SKM-1 (cell line): ENCODE results near the gene NVL.
"Not testable (repeated sequence)": the region's sequence is repeated elsewhere in the genome, so short reads cannot be mapped to it uniquely, and the experiment has no call there.

ENCODE experiments used
- DNase-seq: peaks from one replicate; lab custom pipeline; 2025; ENCODE audit not compliant: unreplicated experiment; lab: John Stamatoyannopoulos, UW

Gene NVL

DNA sequence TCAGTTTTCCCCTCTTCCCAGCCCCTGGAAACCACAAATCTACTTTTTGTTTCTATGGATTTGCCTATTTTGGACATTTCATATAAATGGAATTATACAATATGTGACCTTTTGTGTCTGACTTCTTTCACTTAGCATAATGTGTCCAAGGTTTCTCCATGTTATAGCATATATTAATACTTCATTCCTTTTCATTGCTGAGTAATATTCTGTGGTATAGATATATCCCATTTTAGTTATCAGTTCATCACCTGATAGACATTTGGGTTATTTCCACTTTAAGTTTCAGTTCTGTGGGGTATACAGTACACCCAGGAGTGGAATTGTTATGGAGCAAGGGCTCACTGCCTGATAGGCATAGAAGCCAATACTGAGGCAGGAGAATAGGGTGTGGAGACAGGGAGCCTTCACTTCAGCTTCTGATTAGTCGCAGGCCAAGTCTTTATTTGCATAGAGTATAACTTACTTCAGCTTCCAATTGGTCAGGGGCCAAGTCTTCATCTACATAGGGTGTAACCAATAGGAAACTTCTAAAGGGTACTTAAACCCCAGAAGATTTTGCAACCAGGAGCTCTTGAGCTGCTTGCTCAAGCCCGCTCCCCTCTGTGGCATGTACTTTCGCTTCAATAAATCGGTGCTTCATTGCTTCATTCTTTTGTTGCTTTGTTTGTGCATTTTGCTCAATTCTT lies 8.3 kb upstream of the NVL start:
- DNase-seq, result no peak

DNA sequence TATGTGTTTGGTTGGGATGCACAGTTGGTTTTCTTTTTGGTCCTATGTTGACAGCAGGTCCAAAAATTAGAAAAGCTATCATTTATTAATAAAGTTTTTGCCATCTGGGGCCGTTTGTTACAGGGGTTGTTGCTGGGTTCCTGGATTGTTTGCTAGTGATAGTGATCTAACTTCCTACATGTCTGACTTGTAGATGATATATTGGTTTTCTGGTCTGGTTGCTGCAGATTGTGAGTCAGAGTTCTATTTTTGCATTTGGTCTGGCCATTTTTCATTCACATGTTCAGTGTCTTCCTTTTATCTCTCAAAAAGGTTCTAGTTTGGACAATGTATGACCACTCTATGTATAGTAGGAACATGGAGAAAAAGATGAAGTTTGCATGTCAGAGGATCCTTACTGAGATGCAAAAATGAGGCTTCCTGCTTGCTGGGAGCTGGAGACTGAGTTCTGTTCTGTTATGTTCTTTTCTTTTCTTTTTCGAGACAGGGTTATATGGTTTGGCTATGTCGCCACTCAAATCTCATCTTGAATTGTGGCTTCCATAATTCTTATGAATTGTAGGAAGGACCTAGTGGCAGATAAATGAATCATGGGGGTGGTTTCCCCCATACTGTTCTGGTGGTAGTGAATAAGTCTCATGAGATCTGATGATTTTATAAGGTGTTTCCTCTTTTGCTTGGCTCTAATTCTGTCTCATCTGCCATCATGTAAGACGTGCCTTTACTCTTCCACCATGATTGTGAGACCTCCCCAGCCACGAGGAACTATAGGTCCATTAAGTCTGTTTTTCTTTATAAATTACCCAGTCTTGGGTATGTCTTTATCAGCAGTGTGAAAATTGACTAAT lies 4.2 kb upstream of the NVL start:
- peak; percentile 26 for DNase-seq

DNA sequence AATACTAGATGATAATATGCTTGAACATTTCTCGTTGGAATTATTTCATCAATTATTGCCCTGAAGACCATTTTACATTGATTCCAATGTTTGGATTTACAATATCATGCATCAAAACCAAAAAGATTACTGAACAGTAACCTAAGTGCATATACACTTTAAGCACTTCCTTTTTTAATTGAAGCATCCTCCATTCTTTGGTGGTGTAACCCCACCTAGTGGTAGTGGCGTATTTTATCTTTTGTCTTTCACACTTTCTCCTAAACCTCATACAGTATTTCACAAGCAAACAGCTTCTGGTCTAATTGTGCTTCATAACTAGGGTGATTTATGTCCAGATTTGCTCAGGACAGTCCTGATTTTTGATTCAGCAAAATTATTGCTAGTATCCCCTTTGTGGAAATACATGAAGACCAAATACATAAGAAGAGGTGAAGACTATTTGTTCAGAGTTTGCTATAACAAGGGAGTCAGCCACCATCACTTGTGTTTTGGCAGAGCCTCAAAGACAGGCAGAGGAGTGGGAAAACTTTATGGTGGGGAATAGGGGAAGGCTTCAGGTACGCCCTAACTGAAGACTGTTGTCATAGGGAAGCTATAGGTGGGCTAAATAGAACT lies 3.4 kb upstream of the NVL start:
- DNase-seq, result peak; percentile 90

- DNase-seq, result no peak
Observed at GRCh38 chr1:224331824-224332223, 1.9 kb upstream of the NVL start.

DNA sequence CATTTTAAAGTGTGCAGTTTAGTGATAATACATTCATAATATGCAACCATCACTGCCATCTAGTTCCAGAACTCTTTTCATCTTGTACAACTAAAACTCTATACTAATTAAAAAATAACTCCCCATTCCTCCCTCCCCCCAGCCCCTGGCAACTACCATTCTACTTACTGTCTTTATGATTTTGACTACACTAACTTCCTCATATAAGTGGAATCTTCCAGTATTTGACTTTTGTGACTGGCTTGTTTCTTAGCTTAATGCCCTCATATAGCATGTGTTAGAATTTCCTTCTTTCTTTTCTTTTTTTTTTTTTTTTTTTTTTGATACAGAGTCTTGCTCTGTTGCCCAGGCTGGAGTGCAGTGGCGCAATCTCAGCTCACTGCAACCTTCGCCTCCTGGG lies 1.4 kb upstream of the NVL start:
- DNase-seq, result no peak

DNA sequence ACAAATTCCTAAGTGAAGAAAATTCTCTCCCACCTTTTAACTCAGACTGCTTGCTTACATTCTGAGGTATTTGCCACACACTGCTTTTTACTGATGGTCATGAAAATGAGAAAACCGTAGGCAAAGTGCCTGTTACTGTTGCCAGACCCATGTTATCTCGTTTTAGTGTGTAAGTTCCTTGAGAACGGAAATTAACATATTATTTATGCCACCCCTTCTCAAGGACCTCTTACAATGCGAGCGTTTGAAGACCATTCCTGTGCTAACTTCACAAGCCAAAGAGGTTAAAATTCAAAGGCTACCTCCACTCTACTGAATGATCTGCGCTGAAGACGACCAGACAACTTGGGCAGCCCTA lies 509 bp downstream of the NVL start:
- no peak for DNase-seq

GRCh38 chr1:224328644-224329043 lies 1.3 kb downstream of the NVL start:
- DNase-seq, result no peak

- no peak for DNase-seq
Observed at GRCh38 chr1:224325959-224326358, 4.0 kb downstream of the NVL start.

GRCh38 chr1:224321706-224322105 lies 8.3 kb downstream of the NVL start:
- no peak for DNase-seq

DNA sequence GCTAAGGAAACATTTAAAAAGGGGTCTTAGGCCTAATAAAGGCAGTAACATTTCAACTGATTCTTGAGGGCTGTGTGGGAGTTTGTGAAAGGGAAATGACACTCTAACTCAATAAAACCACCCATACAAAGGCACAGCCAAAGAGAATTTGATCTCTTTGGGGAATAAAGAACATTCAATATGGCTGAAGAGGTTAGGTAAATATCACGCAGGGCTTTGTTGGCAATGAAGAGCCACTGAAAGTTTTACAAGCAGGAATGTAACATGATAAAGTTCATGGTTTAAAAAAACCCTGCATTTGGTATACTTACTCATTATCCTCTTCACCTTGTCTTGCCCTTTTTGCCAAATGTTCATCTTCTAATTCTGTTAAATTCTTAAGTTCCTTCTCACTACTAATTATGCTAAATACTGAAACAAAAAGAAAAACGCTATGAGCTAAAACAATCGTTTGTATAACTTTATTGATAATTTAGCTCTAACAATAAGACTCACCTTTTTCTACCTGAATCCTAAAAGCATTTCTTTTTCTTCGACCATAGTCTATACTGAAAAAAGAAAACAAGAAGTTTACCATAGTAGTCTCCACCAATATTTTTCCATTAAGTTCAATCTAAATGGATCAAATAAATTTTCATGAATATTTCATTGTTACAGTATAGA lies 12.5 kb downstream of the NVL start:
- DNase-seq, result no peak

DNA sequence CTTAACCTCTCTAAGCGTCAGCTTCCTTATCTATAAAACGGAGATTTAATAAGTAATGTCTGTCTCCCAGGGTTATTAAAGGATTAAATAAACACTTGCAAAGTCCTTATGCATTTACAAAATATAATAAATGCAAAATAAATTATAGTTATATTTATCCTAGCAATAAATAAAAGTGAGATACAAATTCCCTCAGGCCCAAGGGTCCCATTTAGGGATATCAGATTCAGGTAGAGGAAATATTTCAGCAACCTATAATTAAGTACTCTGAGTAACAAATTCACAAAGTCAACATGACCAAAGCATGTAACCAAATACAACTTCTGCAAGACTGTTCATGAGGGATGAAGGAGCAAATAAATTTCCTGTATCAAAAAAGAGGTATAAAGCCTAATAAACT lies 17.9 kb downstream of the NVL start:
- no peak for DNase-seq

GRCh38 chr1:224311503-224311902 lies 18.5 kb downstream of the NVL start:
- DNase-seq, result not testable (repeated sequence)

GRCh38 chr1:224308064-224308463 lies 21.9 kb downstream of the NVL start:
- DNase-seq, result no peak

DNA sequence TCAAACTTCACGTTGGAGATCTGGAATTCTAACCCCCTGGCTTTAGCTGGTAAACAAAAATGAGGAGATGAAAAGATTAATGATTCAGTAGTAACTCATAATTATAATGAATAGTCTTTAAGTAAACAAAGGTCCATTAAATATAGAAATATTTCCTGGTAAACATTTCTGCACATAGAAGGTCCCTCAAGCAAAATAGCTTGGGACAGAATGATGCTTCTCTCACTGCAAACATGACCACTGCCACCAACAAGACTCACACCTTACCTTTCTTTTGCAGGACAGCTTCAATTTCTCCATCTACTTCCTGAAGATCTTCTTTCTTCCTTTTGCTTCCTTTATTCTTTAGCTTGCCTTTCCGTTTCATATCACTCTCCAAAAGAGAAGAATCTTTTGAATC lies 25.2 kb downstream of the NVL start:
- DNase-seq, result no peak

GRCh38 chr1:224302947-224303346 lies 27.0 kb downstream of the NVL start:
- DNase-seq, result no peak

- DNase-seq, result no peak
Observed at GRCh38 chr1:224301391-224301790, 28.6 kb downstream of the NVL start.

DNA sequence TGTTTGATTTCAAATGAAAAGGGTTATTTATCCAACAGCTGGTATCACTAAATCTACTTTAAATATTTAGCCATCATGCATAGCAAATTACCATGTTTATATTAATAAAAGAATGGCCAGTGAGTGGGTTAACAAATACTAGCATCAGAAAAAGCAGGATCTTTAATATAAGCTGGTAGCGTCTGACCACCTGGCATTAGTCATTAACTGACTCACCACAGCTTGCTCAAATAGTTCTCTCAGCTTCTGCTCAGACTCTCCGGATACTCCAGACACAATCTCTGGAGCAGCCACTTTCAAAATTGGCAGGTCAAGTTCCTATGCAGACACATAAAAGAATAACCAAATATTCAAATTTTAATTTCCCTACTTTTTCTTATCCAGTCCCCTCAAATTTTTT lies 29.6 kb downstream of the NVL start:
- no peak for DNase-seq

DNA sequence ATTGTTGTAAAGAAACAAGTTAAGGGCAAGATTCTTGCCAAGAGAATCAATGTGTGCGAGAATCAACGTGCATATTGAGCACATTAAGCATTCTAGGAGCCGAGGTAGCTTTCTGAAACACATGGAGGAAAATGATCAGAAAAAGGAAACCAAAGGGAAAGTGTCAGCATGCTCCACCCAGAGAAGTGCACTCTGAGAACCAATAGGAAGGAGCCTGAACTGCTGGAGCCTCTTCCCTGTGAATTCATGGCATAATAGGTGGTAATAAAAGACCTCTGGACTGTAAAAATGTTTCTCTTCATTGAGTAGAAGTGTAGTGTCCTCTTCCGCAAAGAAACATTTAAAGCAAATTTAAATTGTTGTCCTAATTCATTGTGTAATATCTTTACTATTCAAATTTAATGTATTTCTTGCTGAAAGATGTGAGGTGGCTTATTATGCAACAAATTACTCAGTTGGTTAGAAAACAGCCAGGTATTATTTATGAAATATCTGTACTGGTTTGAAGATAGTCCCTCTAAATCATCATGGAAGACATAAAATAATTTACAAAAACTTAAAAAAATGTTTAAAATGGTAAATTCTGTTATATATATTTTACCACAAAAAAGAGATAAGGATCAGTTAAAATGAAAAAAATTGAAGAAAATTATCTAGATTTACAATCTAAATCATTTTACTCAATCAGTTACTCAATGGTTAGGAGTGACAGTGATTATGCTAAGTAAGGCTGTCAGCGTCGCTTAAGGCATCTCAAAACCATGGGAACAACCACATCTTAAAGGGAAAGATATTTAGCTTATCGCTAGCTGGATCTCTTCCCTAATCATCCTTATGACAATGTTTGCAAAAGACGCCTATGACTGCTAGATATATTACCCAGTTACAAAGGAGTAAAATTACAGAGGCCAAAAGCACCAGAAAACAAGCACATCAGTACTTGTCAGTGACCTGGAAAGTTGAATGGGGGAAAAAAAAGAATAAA lies 31.3 kb downstream of the NVL start:
- no peak for DNase-seq

- no peak for DNase-seq
Observed at GRCh38 chr1:224294775-224295174, 35.2 kb downstream of the NVL start.

DNA sequence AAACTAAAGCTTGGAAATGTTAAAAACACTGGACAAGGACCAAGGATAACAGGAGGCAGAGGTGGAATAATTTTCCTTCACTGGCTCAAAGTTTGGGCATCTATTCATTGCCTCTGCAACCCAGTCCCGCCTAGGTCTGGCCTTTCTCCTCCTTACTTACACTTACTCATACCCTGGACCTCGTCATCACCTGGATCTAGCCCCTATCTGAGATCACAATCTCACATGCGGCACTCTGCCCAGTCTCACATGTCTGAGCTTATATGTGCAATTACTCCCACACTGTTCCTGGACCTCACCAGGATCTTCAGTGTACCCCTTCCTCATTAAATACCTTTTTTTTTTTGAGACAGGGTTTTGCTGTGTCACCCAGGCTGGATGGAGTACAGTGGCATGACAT lies 37.6 kb downstream of the NVL start:
- no peak for DNase-seq

DNA sequence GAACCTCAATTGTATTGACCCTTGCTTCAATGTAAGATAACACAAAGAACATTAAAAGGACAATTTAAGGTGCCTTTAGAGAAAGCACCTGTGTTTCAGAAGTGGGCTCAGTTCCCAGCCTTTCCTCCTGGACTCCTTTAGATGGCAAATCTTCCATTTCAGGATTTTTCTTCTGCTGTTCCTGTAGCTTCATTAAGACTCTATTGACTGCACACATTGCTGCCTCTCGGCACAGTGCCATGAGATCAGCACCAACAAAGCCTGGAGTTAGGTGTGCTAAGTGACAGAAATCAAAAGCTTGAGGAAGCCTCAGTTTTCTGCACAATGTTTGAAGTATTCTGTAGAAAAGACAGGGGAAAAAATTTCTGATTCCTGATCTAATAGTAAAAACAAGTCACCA lies 40.6 kb downstream of the NVL start:
- DNase-seq, result no peak
